Esophagus (tissue), 2 donors: ENCODE measurements around the gene OSBPL10. TPM values are rescaled to one million over a fixed set of nuclear protein-coding genes. Genes with fewer than 3 reads are reported as not detected.

Experiments
- H3K27ac ChIP-seq, 2 donors: one replicate each; pipeline ENCODE4 v1.5.1; 2013; ENCODE audit warnings: low read depth in 2 of 2, mild to moderate bottlenecking in 2 of 2, inconsistent platforms in 1 of 2, low read length in 1 of 2, moderate library complexity in 1 of 2
- H3K27me3 ChIP-seq, 2 donors: one replicate each; pipeline ENCODE4 v1.6.1; 2013; ENCODE audit warnings: low read length in 2 of 2, control low read depth in 1 of 2, mild to moderate bottlenecking in 1 of 2; ENCODE audit not compliant: insufficient read depth in 2 of 2, control insufficient read depth in 1 of 2
- H3K36me3 ChIP-seq, 2 donors: one replicate each; pipeline ENCODE4 v1.6.1; 2013; ENCODE audit warnings: low read length in 1 of 2; ENCODE audit not compliant: control insufficient read depth in 2 of 2, insufficient read depth in 2 of 2
- H3K4me1 ChIP-seq, 2 donors: one replicate each; pipeline ENCODE4 v1.6.1; 2013; ENCODE audit warnings: low read length in 1 of 2; ENCODE audit not compliant: control insufficient read depth in 2 of 2, insufficient read depth in 2 of 2
- H3K4me3 ChIP-seq, 2 donors: one replicate each; pipeline ENCODE4 v1.5.1; 2013; ENCODE audit warnings: low read length in 2 of 2, mild to moderate bottlenecking in 2 of 2, low read depth in 1 of 2, moderate library complexity in 1 of 2
- H3K9me3 ChIP-seq, 2 donors: one replicate each; pipeline ENCODE4 v1.6.1; 2013; ENCODE audit warnings: mild to moderate bottlenecking in 2 of 2, low read depth in 1 of 2, low read length in 1 of 2, moderate library complexity in 1 of 2; ENCODE audit not compliant: control insufficient read depth in 2 of 2, insufficient read depth in 1 of 2
- WGBS, 2 donors: extraction: QIAGEN DNeasy Blood & Tissue Kit; methylation state at CpG; one replicate each; pipeline ENCODE4 v1.1.7; 2013; 5-methylcytosine and 5-hydroxymethylcytosine counted together
- polyA plus RNA-seq, 2 donors: library from polyadenylated mRNA; stranded (reverse); fragments of 200-250 nt; gene quantifications; one replicate each; pipeline ENCODE4 v1.2.3, GENCODE V29; 2013
- donor health status: healthy with polysubstance abuse.
- donor health status: Bipolar disorder and iron deficiency.

Gene OSBPL10
- polyA plus RNA-seq, 2 donors, result 6.4 to 9.0 TPM

- 72 to 73% methylated on average over 5 of the region's 5 CpGs for WGBS, 2 donors
- Histone ChIP-seq H3K4me3 (no peak overlapping the region), H3K4me1 (peaks cover 0 to 2% of the 10 kb centered on the region in 2 donors), H3K27ac (no peak overlapping the region), H3K9me3 (no peaks in the 10 kb centered on the region), H3K27me3 (no peaks in the 10 kb centered on the region), H3K36me3 (no peaks in the 10 kb centered on the region)
These were observed 210.2 kb downstream of the OSBPL10 start for GRCh38 chr3:31770822-31771326.

- WGBS, 2 donors, result 36 to 38% methylated on average over 6 of the region's 6 CpGs
- no peak overlapping the region for H3K27ac ChIP-seq
These were observed 212.5 kb downstream of the OSBPL10 start for GRCh38 chr3:31768479-31769125.

GRCh38 chr3:31767920-31768319 lies 213.1 kb downstream of the OSBPL10 start:
- H3K27ac ChIP-seq, result no peak overlapping the region
- no peaks in the 10 kb centered on the region for H3K27me3 ChIP-seq
- H3K36me3 ChIP-seq, result no peaks in the 10 kb centered on the region
- 91 to 93% methylated on average over 8 of the region's 8 CpGs for WGBS, 2 donors
- no peak overlapping the region for H3K4me3 ChIP-seq
- H3K9me3 ChIP-seq, result no peaks in the 10 kb centered on the region
- peaks cover 0 to 2% of the 10 kb centered on the region in 2 donors for H3K4me1 ChIP-seq

More at GRCh38 chr3:31768479-31769125, 212.5 kb downstream of the OSBPL10 start:
- Histone ChIP-seq H3K9me3 (no peaks in the 10 kb centered on the region), H3K4me3 (no peak overlapping the region), H3K27me3 (no peaks in the 10 kb centered on the region), H3K36me3 (no peaks in the 10 kb centered on the region), H3K4me1 (peaks cover 0 to 2% of the 10 kb centered on the region in 2 donors)

- Histone ChIP-seq H3K4me3 (no peak overlapping the region), H3K4me1 (peaks cover 0 to 3% of the 10 kb centered on the region in 2 donors), H3K27me3 (no peaks in the 10 kb centered on the region), H3K27ac (no peak overlapping the region), H3K36me3 (no peaks in the 10 kb centered on the region), H3K9me3 (no peaks in the 10 kb centered on the region)
These were observed 214.4 kb downstream of the OSBPL10 start for GRCh38 chr3:31766669-31767068.

GRCh38 chr3:31765871-31766270 lies 215.2 kb downstream of the OSBPL10 start:
- Histone ChIP-seq H3K27me3 (no peaks in the 10 kb centered on the region), H3K27ac (no peak overlapping the region), H3K4me3 (no peak overlapping the region), H3K9me3 (no peaks in the 10 kb centered on the region), H3K36me3 (no peaks in the 10 kb centered on the region), H3K4me1 (peaks cover 0 to 3% of the 10 kb centered on the region in 2 donors)
- WGBS, 2 donors, result 65% methylated on average over 4 of the region's 4 CpGs

- no peak overlapping the region for H3K4me3 ChIP-seq
- WGBS, 2 donors, result 42 to 69% methylated on average over 3 of the region's 3 CpGs
- no peaks in the 10 kb centered on the region for H3K9me3 ChIP-seq
These were observed 217.3 kb downstream of the OSBPL10 start for GRCh38 chr3:31763731-31764130.

GRCh38 chr3:31762888-31763351 lies 218.1 kb downstream of the OSBPL10 start:
- WGBS, 2 donors, result 45 to 50% methylated on average over 5 of the region's 5 CpGs
- Histone ChIP-seq H3K27me3 (no peaks in the 10 kb centered on the region), H3K36me3 (no peaks in the 10 kb centered on the region), H3K9me3 (no peaks in the 10 kb centered on the region), H3K4me3 (no peak overlapping the region), H3K27ac (no peak overlapping the region), H3K4me1 (peaks cover 0 to 3% of the 10 kb centered on the region in 2 donors)

More at GRCh38 chr3:31763731-31764130, 217.3 kb downstream of the OSBPL10 start:
- Histone ChIP-seq H3K27ac (no peak overlapping the region), H3K36me3 (no peaks in the 10 kb centered on the region), H3K4me1 (peaks cover 0 to 3% of the 10 kb centered on the region in 2 donors), H3K27me3 (no peaks in the 10 kb centered on the region)

- WGBS, 2 donors, result 82 to 83% methylated on average over 5 of the region's 5 CpGs
- Histone ChIP-seq H3K36me3 (no peaks in the 10 kb centered on the region), H3K9me3 (no peaks in the 10 kb centered on the region), H3K4me3 (no peak overlapping the region), H3K4me1 (peaks cover 0 to 3% of the 10 kb centered on the region in 2 donors), H3K27me3 (no peaks in the 10 kb centered on the region), H3K27ac (no peak overlapping the region)
These were observed 218.8 kb downstream of the OSBPL10 start for GRCh38 chr3:31762097-31762764.

GRCh38 chr3:31760654-31761053 lies 220.4 kb downstream of the OSBPL10 start:
- no peaks in the 10 kb centered on the region for H3K27me3 ChIP-seq
- no peak overlapping the region for H3K27ac ChIP-seq
- H3K4me1 ChIP-seq, result peaks cover 0 to 3% of the 10 kb centered on the region in 2 donors
- H3K4me3 ChIP-seq, result no peak overlapping the region
- WGBS, 2 donors, result 86 to 89% methylated on average over 6 of the region's 6 CpGs
- no peaks in the 10 kb centered on the region for H3K9me3 ChIP-seq
- H3K36me3 ChIP-seq, result no peaks in the 10 kb centered on the region
